Upper lobe of left lung (tissue), 6 donors: ENCODE data around the gene SLC38A11. TPM values are rescaled to one million over a fixed set of nuclear protein-coding genes. Genes with fewer than 3 reads are reported as not detected.
A peak's percentile ranks its signal among the peaks of the same experiment; 100 is the strongest.

ENCODE experiments used
- ATAC-seq, 2 donors: fragments of 200-7000 bp; cut with Tn5 transposase; one replicate each; pipeline ENCODE4 v1.9.1; 2022; ENCODE audit warnings: mild to moderate bottlenecking in 2 of 2, moderate library complexity in 2 of 2; ENCODE audit not compliant: low FRiP score in 2 of 2
- DNase-seq, 2 donors: peaks; one replicate each; pipeline ENCODE4 v3.0.0-alpha.2; 2019 to 2020
- H3K27ac ChIP-seq, 4 donors: fragments of 200-600 bp; sonication (generic); one replicate each; pipeline ENCODE4 v1.5.1; 2016 to 2019
- H3K27me3 ChIP-seq, 4 donors: fragments of 200-600 bp; sonication (generic); one replicate each; pipeline ENCODE4 v1.5.1; 2017 to 2019
- H3K36me3 ChIP-seq, 4 donors: fragments of 200-600 bp; sonication (generic); one replicate each; pipeline ENCODE4 v1.5.1; 2016 to 2019
- H3K4me1 ChIP-seq, 4 donors: fragments of 200-600 bp; sonication (generic); one replicate each; pipeline ENCODE4 v1.5.1; 2018 to 2019
- H3K4me3 ChIP-seq, 4 donors: fragments of 200-600 bp; sonication (generic); one replicate each; pipeline ENCODE4 v1.5.1; 2017 to 2019; ENCODE audit warnings: mild to moderate bottlenecking in 2 of 4, moderate library complexity in 1 of 4
- H3K9me3 ChIP-seq, 4 donors: fragments of 200-600 bp; sonication (generic); one replicate each; pipeline ENCODE4 v1.5.1; 2018 to 2019
- CTCF ChIP-seq, 6 experiments: fragments of 450-650 bp in 4 of 6; fragments of 200-600 bp in 2 of 6; sonication (generic) in 2 of 6; IDR thresholded peaks; one replicate each; pipeline ENCODE4 v1.5.1; 2016 to 2019; ENCODE audit warnings: antibody characterized with exemption in 6 of 6
- EP300 ChIP-seq, 4 donors: sonication (generic); formaldehyde crosslinking; IDR thresholded peaks; one replicate each; pipeline ENCODE4 v1.5.1; 2017; ENCODE audit warnings: antibody characterized with exemption in 4 of 4, control low read depth in 2 of 4
- POLR2A ChIP-seq, 4 donors: fragments of 450-650 bp; IDR thresholded peaks; one replicate each; pipeline ENCODE4 v1.5.1; 2016 to 2017; ENCODE audit warnings: antibody characterized with exemption in 4 of 4, mild to moderate bottlenecking in 2 of 4
- POLR2AphosphoS5 ChIP-seq, 2 donors: sonication (generic); formaldehyde crosslinking; IDR thresholded peaks; one replicate each; pipeline ENCODE4 v1.5.1; 2017; ENCODE audit warnings: antibody characterized with exemption in 2 of 2
- WGBS, 2 donors: methylation state at CpG; one replicate each; pipeline ENCODE4 v1.1.5; 2017 to 2018; 5-methylcytosine and 5-hydroxymethylcytosine counted together
- total RNA-seq, 6 donors: library from RNA; depleted of rRNA in 4 of 6; stranded (reverse); fragments of >200 nt in 4 of 6; gene quantifications; one replicate each; pipeline versions ENCODE4 v1.1.0 to v1.2.1, GENCODE V29; 2016 to 2021
- donor health status: DM: no; HTN: no; CAD: no; lungs with moderate emphysema.
- donor health status: DM: no; HTN: yes; CAD: no; lungs with severe emphysema.

SLC38A11 gene
- total RNA-seq, 6 donors from 2014 or later = 0.17 to 0.40 (median 0.30) TPM; not detected in 2

GRCh38 chr2:164891460-164891859 is 63.9 kb downstream of the SLC38A11 start:
- TF ChIP-seq CTCF (IDR thresholded peaks at IDR 0.05) = no peak
- no peak for TF ChIP-seq POLR2AphosphoS5 (IDR thresholded peaks at IDR 0.05)
- no peak for TF ChIP-seq POLR2A (IDR thresholded peaks at IDR 0.05)
- no peak for TF ChIP-seq EP300 (IDR thresholded peaks at IDR 0.05)
- ATAC-seq (no peak), DNase-seq (no peak)
- no peaks in the 10 kb centered on the region for H3K4me1 ChIP-seq
- H3K4me3 ChIP-seq = no peak overlapping the region
- H3K27ac ChIP-seq = no peak overlapping the region
- H3K27me3 ChIP-seq = no peaks in the 10 kb centered on the region
- WGBS, 2 donors = 89 to 93% methylated on average over 5 of the region's 5 CpGs
- no peaks in the 10 kb centered on the region for H3K36me3 ChIP-seq
- no peaks in the 10 kb centered on the region for H3K9me3 ChIP-seq

- Histone ChIP-seq H3K4me1 (no peaks in the 10 kb centered on the region), H3K27ac (no peak overlapping the region), H3K9me3 (no peaks in the 10 kb centered on the region), H3K36me3 (no peaks in the 10 kb centered on the region), H3K27me3 (no peaks in the 10 kb centered on the region), H3K4me3 (no peak overlapping the region)
- ATAC-seq = no peak
- TF ChIP-seq POLR2A (IDR thresholded peaks at IDR 0.05) (no peak), POLR2AphosphoS5 (IDR thresholded peaks at IDR 0.05) (no peak), EP300 (IDR thresholded peaks at IDR 0.05) (no peak), CTCF (IDR thresholded peaks at IDR 0.05) (no peak)
- WGBS, 2 donors = 43 to 45% methylated on average over 4 of the region's 4 CpGs
- no peak for DNase-seq
Observed at GRCh38 chr2:164890544-164890943, 64.8 kb downstream of the SLC38A11 start.

- Histone ChIP-seq H3K27ac (no peak overlapping the region), H3K27me3 (no peaks in the 10 kb centered on the region), H3K4me1 (no peaks in the 10 kb centered on the region), H3K36me3 (no peaks in the 10 kb centered on the region), H3K4me3 (no peak overlapping the region), H3K9me3 (no peaks in the 10 kb centered on the region)
- ATAC-seq = no peak
- 83 to 92% methylated on average over 3 of the region's 3 CpGs for WGBS, 2 donors
- no peak for DNase-seq
- no peak for TF ChIP-seq EP300 (IDR thresholded peaks at IDR 0.05)
- no peak for TF ChIP-seq CTCF (IDR thresholded peaks at IDR 0.05)
- no peak for TF ChIP-seq POLR2AphosphoS5 (IDR thresholded peaks at IDR 0.05)
- no peak for TF ChIP-seq POLR2A (IDR thresholded peaks at IDR 0.05)
Observed at GRCh38 chr2:164888592-164888991, 66.7 kb downstream of the SLC38A11 start.

GRCh38 chr2:164887434-164888144 is 67.7 kb downstream of the SLC38A11 start:
- TF ChIP-seq CTCF (IDR thresholded peaks at IDR 0.05) (no peak), EP300 (IDR thresholded peaks at IDR 0.05) (no peak), POLR2AphosphoS5 (IDR thresholded peaks at IDR 0.05) (no peak), POLR2A (IDR thresholded peaks at IDR 0.05) (no peak)
- H3K9me3 ChIP-seq = no peaks in the 10 kb centered on the region
- DNase-seq = no peak
- no peaks in the 10 kb centered on the region for H3K4me1 ChIP-seq
- no peaks in the 10 kb centered on the region for H3K27me3 ChIP-seq
- no peak overlapping the region for H3K4me3 ChIP-seq
- H3K27ac ChIP-seq = no peak overlapping the region
- 71 to 78% methylated on average over 4 of the region's 4 CpGs for WGBS, 2 donors
- no peak for ATAC-seq
- H3K36me3 ChIP-seq = no peaks in the 10 kb centered on the region

- no peaks in the 10 kb centered on the region for H3K9me3 ChIP-seq
- WGBS, 2 donors = 78 to 84% methylated on average over 9 of the region's 9 CpGs
- no peak overlapping the region for H3K4me3 ChIP-seq
- no peaks in the 10 kb centered on the region for H3K36me3 ChIP-seq
- ATAC-seq (peak in 1 of 2 donors; percentile 19), DNase-seq (no peak)
- H3K27ac ChIP-seq = no peak overlapping the region
- H3K4me1 ChIP-seq = no peaks in the 10 kb centered on the region
- TF ChIP-seq CTCF (IDR thresholded peaks at IDR 0.05) = no peak
- TF ChIP-seq EP300 (IDR thresholded peaks at IDR 0.05) = no peak
- no peak for TF ChIP-seq POLR2AphosphoS5 (IDR thresholded peaks at IDR 0.05)
- no peak for TF ChIP-seq POLR2A (IDR thresholded peaks at IDR 0.05)
- no peaks in the 10 kb centered on the region for H3K27me3 ChIP-seq
Observed at GRCh38 chr2:164882276-164882675, 73.0 kb downstream of the SLC38A11 start.
